Endothelial cell of umbilical vein (primary cell): ENCODE measurements around the gene DVL1. TPM values are rescaled to one million over a fixed set of nuclear protein-coding genes. Genes with fewer than 3 reads are reported as not detected.

Experiments used
- BruUV-seq: library from RNA; stranded (reverse); fragments of 400-500 nt; replicated peaks from 2 replicates; lab custom pipeline; 2021; lab: Mats Ljungman, UMichigan
- CTCF ChIA-PET: fragments of 300-600, 350-600 bp; sonication (Branson Sonifier 250); formaldehyde crosslinking; loops from one replicate; lab custom pipeline; 2021; ENCODE audit warnings: antibody characterized with exemption, inconsistent platforms; lab: Charles Lee
- POLR2A ChIA-PET: fragments of 300-600, 350-600 bp; sonication (Branson Sonifier 250); formaldehyde crosslinking; loops from one replicate; lab custom pipeline; 2021; ENCODE audit warnings: antibody characterized with exemption, inconsistent platforms; lab: Charles Lee
- DNase-seq: peaks from one replicate; pipeline ENCODE4 v3.0.0-alpha.2; 2011; ENCODE audit warnings: low read depth, low spot score
- FAIRE-seq: peaks from 2 replicates; lab custom pipeline; 2011; peaks lifted over from hg19 to GRCh38; lab: Jason Lieb, UNC
- H2AFZ ChIP-seq: 2 replicates; pipeline ENCODE4 v1.6.0; 2012; ENCODE audit warnings: low read depth, low read length, control low read depth, inconsistent platforms
- H3K27ac ChIP-seq: 2 replicates; pipeline ENCODE4 v1.5.1; 2011; ENCODE audit warnings: low read depth, mild to moderate bottlenecking, control low read depth, low read length, moderate library complexity; ENCODE audit not compliant: insufficient read depth
- H3K27me3 ChIP-seq, 2 experiments: 2 replicates each; pipeline versions ENCODE4 v1.6.0 to v1.6.1; 2011; ENCODE audit warnings: low read length in 2 of 2, mixed read lengths in 1 of 2; ENCODE audit not compliant: control insufficient read depth in 2 of 2, insufficient read depth in 2 of 2
- H3K36me3 ChIP-seq, 2 experiments: 2 replicates in 1 of 2; 3 replicates in 1 of 2; pipeline ENCODE4 v1.5.1; 2011; ENCODE audit warnings: low read length in 2 of 2, mild to moderate bottlenecking in 1 of 2, moderate library complexity in 1 of 2; ENCODE audit not compliant: control insufficient read depth in 2 of 2, insufficient read depth in 2 of 2; ENCODE audit errors: extremely low read depth in 1 of 2
- H3K4me1 ChIP-seq: 3 replicates; pipeline ENCODE4 v1.5.1; 2011; ENCODE audit warnings: mild to moderate bottlenecking, low read length; ENCODE audit not compliant: control insufficient read depth, insufficient read depth; ENCODE audit errors: extremely low read depth
- H3K4me2 ChIP-seq: 2 replicates; pipeline ENCODE4 v1.6.1; 2011; ENCODE audit warnings: low read length, control low read depth, mixed read lengths; ENCODE audit not compliant: insufficient read depth
- H3K4me3 ChIP-seq, 3 experiments: fragments of 200-600 bp in 1 of 3; sonication (generic), shearing (Covaris generic) in 1 of 3; replicated peaks in 1 of 3; 2 replicates each; pipeline ENCODE4 v1.5.1; 2011 to 2016; ENCODE audit warnings: control low read depth in 3 of 3, low read length in 3 of 3, mild to moderate bottlenecking in 2 of 3, inconsistent platforms in 1 of 3, low read depth in 1 of 3, moderate library complexity in 1 of 3; ENCODE audit not compliant: insufficient read depth in 1 of 3
- H3K79me2 ChIP-seq: 2 replicates; pipeline ENCODE4 v1.6.0; 2012; ENCODE audit warnings: low read length, inconsistent platforms; ENCODE audit not compliant: control insufficient read depth, insufficient read depth
- H3K9ac ChIP-seq: replicated peaks from 2 replicates; pipeline ENCODE3; 2011; ENCODE audit warnings: low read length, control low read depth; ENCODE audit not compliant: insufficient read depth; ENCODE audit errors: extremely low read depth
- H3K9me1 ChIP-seq: replicated peaks from 3 replicates; pipeline ENCODE4 v1.6.0; 2011; ENCODE audit warnings: mild to moderate bottlenecking, low read length; ENCODE audit not compliant: control insufficient read depth, insufficient read depth; ENCODE audit errors: extremely low read depth
- H3K9me3 ChIP-seq: replicated peaks from 2 replicates; pipeline ENCODE4 v1.5.1; 2012; ENCODE audit warnings: low read length, inconsistent platforms; ENCODE audit not compliant: control insufficient read depth, insufficient read depth
- H4K20me1 ChIP-seq: replicated peaks from 2 replicates; pipeline ENCODE3; 2011; ENCODE audit warnings: mild to moderate bottlenecking, low read length; ENCODE audit not compliant: control insufficient read depth, insufficient read depth; ENCODE audit errors: extremely low read depth
- CTCF ChIP-seq, 2 donors: IDR thresholded peaks; 1 replicate in 1 of 2; 2 replicates in 1 of 2; pipeline ENCODE4 v1.5.1; 2011; ENCODE audit warnings: low read length in 2 of 2, mild to moderate bottlenecking in 2 of 2, moderate library complexity in 2 of 2, control low read depth in 1 of 2, inconsistent platforms in 1 of 2, low read depth in 1 of 2; ENCODE audit not compliant: insufficient read depth in 1 of 2; ENCODE audit errors: extremely low read depth in 1 of 2
- FOS ChIP-seq: IDR thresholded peaks from 2 replicates; pipeline ENCODE4 v1.6.1; 2011; ENCODE audit warnings: mild to moderate bottlenecking, low read length, moderate library complexity, borderline replicate concordance; ENCODE audit not compliant: insufficient read depth
- GATA2 ChIP-seq: IDR thresholded peaks from 2 replicates; pipeline ENCODE4 v1.7.0; 2011; ENCODE audit warnings: low read depth, mild to moderate bottlenecking, moderate library complexity, mixed read lengths, low read length; ENCODE audit not compliant: insufficient read length, insufficient read depth
- POLR2A ChIP-seq: IDR thresholded peaks from 2 replicates; pipeline ENCODE4 v1.6.1; 2012; ENCODE audit warnings: low read depth, mild to moderate bottlenecking, control low read depth, low read length
- POLR2AphosphoS5 ChIP-seq: IDR thresholded peaks from 2 replicates; pipeline ENCODE4 v1.6.1; 2012; ENCODE audit warnings: low read depth, mild to moderate bottlenecking, control low read depth, low read length, moderate library complexity; ENCODE audit not compliant: insufficient read depth
- dilution Hi-C: fragments of 300-500 bp; cut with MboI; formaldehyde crosslinking; loops from one replicate; pipeline ENCODE4 v1.15.0; 2019; ENCODE audit warnings: low sequenced_read_pairs; ENCODE audit not compliant: extremely low pct_ligation_motif_present
- intact Hi-C: fragments of 100-400 bp; cut with micrococcal nuclease; formaldehyde crosslinking; loops from one replicate; pipeline ENCODE4 v1.10.0; 2022
- polyA plus RNA-seq, 4 experiments: library from polyadenylated mRNA; depleted of rRNA in 3 of 4; stranded (reverse) in 3 of 4; unstranded in 1 of 4; fragments of >200 nt; gene quantifications; 2 replicates each; pipeline versions ENCODE4 v1.2.1 to v1.2.3, GENCODE V29; 2011 to 2012; ENCODE audit warnings: missing spikeins in 1 of 4
- total RNA-seq: library from RNA; stranded (reverse); gene quantifications from 2 replicates; pipeline ENCODE4 v1.2.3, GENCODE V29; 2021

Gene DVL1
- total and polyA plus RNA-seq, 2 donors (not counting 3 experiments of a cell fraction or from before 2014, with no cell fraction given) = 26.8 to 36.5 TPM

DNA sequence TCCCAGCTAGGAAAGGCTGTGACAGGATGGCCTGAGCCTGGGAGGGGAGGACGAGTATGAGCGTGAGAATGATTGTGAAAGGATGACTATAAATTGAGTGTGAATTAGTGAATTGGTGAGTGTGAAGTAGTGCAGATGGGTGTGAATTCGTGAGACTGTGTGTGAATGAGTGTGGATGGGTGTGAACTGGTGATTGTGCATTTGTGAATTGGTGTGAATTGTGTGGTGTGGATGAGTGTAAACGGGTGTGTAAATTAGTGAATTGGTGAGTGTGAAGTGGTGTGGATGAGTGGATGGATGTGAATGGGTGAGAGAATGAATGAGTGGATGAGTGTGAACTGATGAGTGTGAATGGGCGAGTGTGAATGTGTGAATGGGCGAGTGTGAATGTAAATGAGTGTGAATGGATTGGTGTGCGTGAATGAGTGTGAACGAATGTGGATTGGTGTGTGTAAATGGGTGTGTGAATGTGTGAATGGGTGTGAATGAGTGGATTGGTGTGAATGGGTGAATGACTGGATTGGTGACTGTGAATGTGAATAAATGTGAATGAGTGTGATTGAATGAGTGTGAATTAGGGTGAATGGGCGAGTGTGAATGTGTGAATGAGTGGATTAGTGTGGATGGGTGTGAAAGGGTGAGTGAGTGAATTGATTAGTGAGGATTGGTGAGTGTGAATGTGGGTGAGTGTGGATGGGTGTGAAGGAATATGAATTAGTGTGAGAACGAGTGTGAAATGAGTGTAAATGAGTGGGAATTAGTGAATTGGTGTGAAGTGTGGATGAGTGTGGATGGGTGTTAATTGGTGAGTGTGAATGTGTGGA lies 16.9 kb upstream of the DVL1 start:
- TF ChIP-seq CTCF (IDR thresholded peaks at IDR 0.05; ENCODE audit: extremely low read depth in 1 of 2, insufficient read depth in 1 of 2, low read depth in 1 of 2, low read length in 2 of 2) (no peak), POLR2AphosphoS5 (no peak), GATA2 (no peak), POLR2A (no peak), FOS (no peak)
- Histone ChIP-seq H3K4me3 (no peak overlapping the region), H3K27ac (no peak overlapping the region), H3K4me2 (no peak overlapping the region), H3K4me1 (no peaks in the 10 kb centered on the region), H3K9ac (no peak overlapping the region), H3K9me1 (no peaks in the 10 kb centered on the region), H3K27me3 (no peaks in the 10 kb centered on the region), H3K9me3 (peaks cover 3% of the 10 kb centered on the region), H2AFZ (no peak overlapping the region), H4K20me1 (no peaks in the 10 kb centered on the region), H3K36me3 (no peaks in the 10 kb centered on the region), H3K79me2 (no peaks in the 10 kb centered on the region)
- intact Hi-C loops = no loop called here
- DNase-seq (no peak), FAIRE-seq (no peak)
- ChIA-PET CTCF (no interaction called here), POLR2A (interaction anchor here (1.1 to 1.3 kb wide), 2 partner anchors 9 to 11 kb away, joined by 3 read pairs; partner anchors contain the start of gene AURKAIP1)
- dilution Hi-C loops = no loop called here
- no TSS peak for BruUV-seq
